Measurements from ENCODE around the gene ATP11B. TPM values are rescaled to one million over a fixed set of nuclear protein-coding genes. Genes with fewer than 3 reads are reported as not detected.

ATP11B gene
- total RNA-seq, 2 experiments from 2014 or later: 86.6 to 92.3 TPM

- intact Hi-C loops (cut with micrococcal nuclease): no loop called here
- CTCF ChIA-PET: no interaction called here
These were observed 128.5 kb downstream of the ATP11B start for GRCh38 chr3:182921665-182922355.

GRCh38 chr3:182925330-182925943 is 132.1 kb downstream of the ATP11B start:
- CTCF ChIA-PET: no interaction called here
- Mint-ChIP-seq H3K36me3 (ENCODE audit: low read depth) (peaks cover 26% of the 10 kb centered on the region), H3K27ac (no peak overlapping the region), H3K27me3 (ENCODE audit: low read depth) (no peaks in the 10 kb centered on the region), H3K4me3 (no peak overlapping the region), H3K4me1 (ENCODE audit: low read depth) (no peaks in the 10 kb centered on the region), H3K9me3 (peaks cover 9% of the 10 kb centered on the region)
- DNase-seq: no peak
- intact Hi-C loops (cut with micrococcal nuclease): no loop called here

More at GRCh38 chr3:182921665-182922355, 128.5 kb downstream of the ATP11B start:
- Mint-ChIP-seq H3K36me3 (ENCODE audit: low read depth) (peaks cover 24% of the 10 kb centered on the region), H3K27me3 (ENCODE audit: low read depth) (no peaks in the 10 kb centered on the region), H3K4me1 (ENCODE audit: low read depth) (no peaks in the 10 kb centered on the region), H3K4me3 (no peak overlapping the region), H3K9me3 (peaks cover 3% of the 10 kb centered on the region), H3K27ac (no peak overlapping the region)
- DNase-seq: no peak

GRCh38 chr3:182925944-182926337 is 132.6 kb downstream of the ATP11B start:
- Mint-ChIP-seq H3K9me3 (peaks cover 9% of the 10 kb centered on the region), H3K4me3 (no peak overlapping the region), H3K27ac (no peak overlapping the region), H3K36me3 (ENCODE audit: low read depth) (peaks cover 24% of the 10 kb centered on the region), H3K27me3 (ENCODE audit: low read depth) (no peaks in the 10 kb centered on the region), H3K4me1 (ENCODE audit: low read depth) (no peaks in the 10 kb centered on the region)
- CTCF ChIA-PET: no interaction called here
- intact Hi-C loops (cut with micrococcal nuclease): no loop called here
- no peak for DNase-seq

GRCh38 chr3:182935803-182936202 is 142.5 kb downstream of the ATP11B start:
- no peak for DNase-seq
- Mint-ChIP-seq H3K4me1 (ENCODE audit: low read depth) (peaks cover 19% of the 10 kb centered on the region), H3K9me3 (peaks cover 6% of the 10 kb centered on the region), H3K27ac (no peak overlapping the region), H3K4me3 (no peak overlapping the region), H3K36me3 (ENCODE audit: low read depth) (peaks cover 6% of the 10 kb centered on the region), H3K27me3 (ENCODE audit: low read depth) (no peaks in the 10 kb centered on the region)
- CTCF ChIA-PET: interaction anchor here (1.2 to 1.9 kb wide), 2 partner anchors 19 to 26 kb away, joined by 3 to 5 read pairs; no protein-coding TSS in a partner anchor
- intact Hi-C loops (cut with micrococcal nuclease): no loop called here

DNA sequence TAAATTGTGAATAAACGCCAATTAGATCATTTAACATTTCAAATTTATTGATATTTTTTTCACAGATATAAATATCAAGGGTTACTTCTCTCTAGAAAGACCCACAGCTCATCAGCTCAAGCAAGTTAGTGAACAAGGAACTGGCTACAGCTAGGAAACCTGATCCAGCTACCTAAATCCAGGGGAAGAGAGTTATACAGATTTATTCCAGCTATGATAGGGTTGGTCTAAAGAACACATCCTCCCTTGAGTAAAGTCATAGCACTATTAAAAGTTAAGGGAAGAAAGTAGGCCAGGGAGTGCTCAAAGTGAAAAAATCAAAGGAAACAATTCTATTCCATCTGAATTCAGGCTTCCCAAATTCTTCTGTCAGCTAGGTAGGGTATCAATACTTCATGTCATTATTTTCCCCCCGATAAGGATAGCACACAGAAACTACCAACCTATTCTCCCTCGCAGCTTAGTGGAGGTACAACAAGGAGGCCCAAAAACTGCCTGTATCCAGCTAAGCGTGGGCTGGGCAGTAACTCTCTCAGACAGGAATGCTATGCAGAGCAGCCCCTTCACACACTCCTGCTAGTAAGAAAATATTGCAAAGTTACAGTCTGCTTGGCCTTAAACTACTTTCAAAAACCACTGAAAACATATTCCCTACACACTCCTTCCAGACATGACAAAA is 143.1 kb downstream of the ATP11B start:
- Mint-ChIP-seq H3K27ac (no peak overlapping the region), H3K9me3 (peaks cover 6% of the 10 kb centered on the region), H3K4me1 (ENCODE audit: low read depth) (peaks cover 19% of the 10 kb centered on the region), H3K27me3 (ENCODE audit: low read depth) (no peaks in the 10 kb centered on the region), H3K4me3 (no peak overlapping the region), H3K36me3 (ENCODE audit: low read depth) (peaks cover 5% of the 10 kb centered on the region)
- CTCF ChIA-PET: interaction anchor here (0.5 to 1.9 kb wide), 3 partner anchors 19 to 227 kb away, joined by 3 to 5 read pairs (median 3); no protein-coding TSS in a partner anchor
- intact Hi-C loops (cut with micrococcal nuclease): no loop called here
- no peak for DNase-seq

GRCh38 chr3:182936918-182937285 is 143.6 kb downstream of the ATP11B start:
- intact Hi-C loops (cut with micrococcal nuclease): no loop called here
- Mint-ChIP-seq H3K27me3 (ENCODE audit: low read depth) (no peaks in the 10 kb centered on the region), H3K27ac (no peak overlapping the region), H3K4me3 (no peak overlapping the region), H3K4me1 (ENCODE audit: low read depth) (peaks cover 19% of the 10 kb centered on the region), H3K9me3 (peaks cover 3% of the 10 kb centered on the region), H3K36me3 (ENCODE audit: low read depth) (peaks cover 2% of the 10 kb centered on the region)
- DNase-seq: no peak
- CTCF ChIA-PET: interaction anchor here (0.5 to 1.9 kb wide), 2 partner anchors 27 to 227 kb away, joined by 3 to 5 read pairs; no protein-coding TSS in a partner anchor

DNA sequence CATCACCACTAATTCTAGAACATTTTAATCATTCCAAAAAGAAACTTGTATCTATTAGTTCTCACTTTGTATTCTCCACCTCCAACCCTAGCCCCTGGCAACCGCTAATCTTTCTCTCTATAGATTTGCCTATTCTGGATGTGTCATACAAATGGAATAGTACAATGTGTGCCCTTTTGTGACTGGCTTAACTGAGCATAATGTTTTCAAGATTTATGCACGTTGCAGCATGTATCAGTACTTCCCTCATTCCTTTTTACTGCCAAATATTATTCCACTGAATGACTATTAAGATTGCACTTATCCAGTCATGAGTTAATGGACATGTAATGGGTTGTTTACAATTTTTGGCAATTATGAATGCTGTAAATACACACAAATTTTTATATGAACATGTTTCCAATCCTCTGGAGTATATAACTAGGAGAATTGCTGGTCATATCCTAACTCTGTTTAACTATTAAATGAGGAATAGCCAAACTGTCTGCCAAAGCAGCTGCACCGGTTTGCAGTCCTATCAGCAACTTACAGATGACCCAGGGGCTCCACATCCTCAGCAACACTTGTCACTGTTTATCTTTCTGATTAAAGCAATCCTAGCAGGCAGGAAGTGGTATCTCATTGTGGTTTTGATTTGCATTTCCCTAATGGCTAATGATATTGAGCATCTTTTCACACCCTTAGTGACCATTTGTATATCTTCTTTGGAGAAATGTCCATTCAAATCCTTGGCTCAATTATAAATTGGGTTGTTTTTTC is 144.2 kb downstream of the ATP11B start:
- CTCF ChIA-PET: interaction anchor here (1.9 kb wide), 1 partner anchor 28 kb away, joined by 5 read pairs; no protein-coding TSS in a partner anchor
- no peak overlapping the region for H3K27ac Mint-ChIP-seq

DNA sequence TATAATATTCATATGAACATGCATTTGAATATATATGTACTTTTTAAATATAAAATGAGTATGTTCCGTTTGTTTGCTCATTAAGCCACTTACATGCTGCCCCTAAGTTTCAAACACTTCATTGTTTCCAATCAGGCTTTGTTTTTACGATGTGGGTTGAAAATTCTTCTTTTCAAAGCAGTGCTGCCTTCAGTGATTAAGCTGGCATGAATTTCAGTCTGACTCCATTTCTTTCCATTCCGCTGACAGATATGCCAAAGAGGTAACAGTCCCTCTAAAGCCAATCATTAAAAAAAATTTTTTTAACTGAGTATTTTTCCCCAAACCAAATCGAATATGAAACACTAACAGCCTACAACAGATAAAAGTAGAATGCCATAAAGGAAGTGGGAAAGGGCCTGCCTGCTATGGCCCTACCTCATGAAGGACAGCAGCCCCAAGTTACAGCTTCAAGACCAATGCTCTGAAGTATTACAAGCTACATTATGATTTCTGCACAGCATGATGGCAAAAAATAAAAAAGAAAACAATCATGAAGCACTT is 147.0 kb downstream of the ATP11B start:
- H3K27ac Mint-ChIP-seq: no peak overlapping the region
- H3K27me3 Mint-ChIP-seq (ENCODE audit: low read depth): no peaks in the 10 kb centered on the region
- intact Hi-C loops (cut with micrococcal nuclease): no loop called here
- no peak for DNase-seq
- peaks cover 19% of the 10 kb centered on the region for H3K4me1 Mint-ChIP-seq (ENCODE audit: low read depth)
- H3K36me3 Mint-ChIP-seq (ENCODE audit: low read depth): peaks cover 9% of the 10 kb centered on the region
- no peaks in the 10 kb centered on the region for H3K9me3 Mint-ChIP-seq
- CTCF ChIA-PET: no interaction called here
- H3K4me3 Mint-ChIP-seq: no peak overlapping the region

More for the DNA sequence above, 144.2 kb downstream of the ATP11B start:
- peaks cover 19% of the 10 kb centered on the region for H3K4me1 Mint-ChIP-seq (ENCODE audit: low read depth)
- no peaks in the 10 kb centered on the region for H3K36me3 Mint-ChIP-seq (ENCODE audit: low read depth)
- no peaks in the 10 kb centered on the region for H3K27me3 Mint-ChIP-seq (ENCODE audit: low read depth)
- no peaks in the 10 kb centered on the region for H3K9me3 Mint-ChIP-seq
- intact Hi-C loops (cut with micrococcal nuclease): no loop called here
- DNase-seq: no peak
- H3K4me3 Mint-ChIP-seq: no peak overlapping the region

DNA sequence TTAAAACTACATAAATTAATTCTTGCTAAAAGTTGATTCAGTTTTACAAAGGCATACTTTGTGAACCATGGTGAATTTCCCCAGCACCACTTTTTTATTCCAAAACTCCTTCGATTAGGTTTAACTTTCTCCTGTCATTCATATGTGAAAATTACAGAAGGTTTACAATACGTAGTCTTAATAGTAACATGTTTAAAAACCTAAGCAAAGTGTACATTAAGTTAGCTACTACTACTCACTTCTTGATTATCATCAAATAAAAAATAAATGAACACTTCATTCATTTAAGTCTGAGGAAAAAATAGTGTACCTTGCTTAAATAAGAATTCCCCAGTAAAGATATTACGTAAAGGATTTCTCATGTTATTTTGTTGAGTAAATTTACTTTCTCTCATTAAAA is 148.4 kb downstream of the ATP11B start:
- DNase-seq: no peak
- Mint-ChIP-seq H3K4me1 (ENCODE audit: low read depth) (peaks cover 19% of the 10 kb centered on the region), H3K27me3 (ENCODE audit: low read depth) (no peaks in the 10 kb centered on the region), H3K36me3 (ENCODE audit: low read depth) (peaks cover 20% of the 10 kb centered on the region), H3K4me3 (no peak overlapping the region), H3K9me3 (no peaks in the 10 kb centered on the region), H3K27ac (no peak overlapping the region)
- intact Hi-C loops (cut with micrococcal nuclease): no loop called here
- CTCF ChIA-PET: no interaction called here

DNA sequence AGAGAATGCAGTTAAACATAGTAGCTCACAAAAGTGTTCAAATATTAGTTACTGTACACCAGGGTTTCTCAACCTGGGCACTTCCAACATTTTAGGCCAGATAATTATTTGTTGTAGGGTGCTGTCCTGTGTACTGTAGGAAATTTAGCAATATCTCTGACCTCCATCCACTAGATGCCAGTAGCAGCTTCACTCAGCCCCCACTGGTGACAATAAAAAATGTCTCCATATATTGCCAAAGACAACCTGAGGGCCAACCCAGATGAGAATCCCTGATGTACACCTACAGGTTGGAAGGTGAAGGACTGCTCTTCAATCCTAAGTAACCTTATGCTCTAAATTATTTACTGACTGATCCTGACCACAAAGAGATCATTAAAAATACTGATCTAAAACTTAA is 154.6 kb downstream of the ATP11B start:
- peaks cover 30% of the 10 kb centered on the region for H3K36me3 Mint-ChIP-seq (ENCODE audit: low read depth)
- H3K4me3 Mint-ChIP-seq: no peak overlapping the region
- H3K27ac Mint-ChIP-seq: no peak overlapping the region
- H3K27me3 Mint-ChIP-seq (ENCODE audit: low read depth): no peaks in the 10 kb centered on the region
- H3K9me3 Mint-ChIP-seq: no peaks in the 10 kb centered on the region
- intact Hi-C loops (cut with micrococcal nuclease): no loop called here
- no peaks in the 10 kb centered on the region for H3K4me1 Mint-ChIP-seq (ENCODE audit: low read depth)
- peak; percentile 27 for DNase-seq
- CTCF ChIA-PET: interaction anchor here (0.6 kb wide), 1 partner anchor 19 kb away, joined by 3 read pairs; no protein-coding TSS in a partner anchor

- CTCF ChIA-PET: no interaction called here
- Mint-ChIP-seq H3K4me1 (ENCODE audit: low read depth) (no peaks in the 10 kb centered on the region), H3K27me3 (ENCODE audit: low read depth) (no peaks in the 10 kb centered on the region), H3K27ac (no peak overlapping the region), H3K9me3 (no peaks in the 10 kb centered on the region), H3K4me3 (no peak overlapping the region), H3K36me3 (ENCODE audit: low read depth) (peaks cover 30% of the 10 kb centered on the region)
- DNase-seq: no peak
- intact Hi-C loops (cut with micrococcal nuclease): no loop called here
These were observed 155.0 kb downstream of the ATP11B start for GRCh38 chr3:182948305-182948704.

DNA sequence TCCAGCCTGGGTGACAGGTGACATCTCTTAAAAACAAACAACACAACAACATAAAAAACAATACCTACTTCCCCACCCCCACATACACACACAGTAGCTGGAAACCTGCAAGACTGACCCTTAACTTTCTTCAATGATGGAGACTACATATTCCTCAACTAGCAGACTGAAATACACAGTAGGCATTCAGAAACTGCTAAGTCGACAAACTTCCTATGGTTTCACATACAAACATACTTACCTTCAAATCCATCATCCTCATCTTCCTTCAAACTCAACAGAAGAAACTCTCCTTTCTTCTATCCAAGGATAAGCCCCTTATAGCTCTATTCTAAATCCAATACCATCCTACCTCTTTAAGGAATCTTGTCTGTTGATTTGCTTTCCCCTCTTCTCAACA is 156.4 kb downstream of the ATP11B start:
- Mint-ChIP-seq H3K27ac (no peak overlapping the region), H3K9me3 (no peaks in the 10 kb centered on the region), H3K36me3 (ENCODE audit: low read depth) (peaks cover 26% of the 10 kb centered on the region), H3K27me3 (ENCODE audit: low read depth) (no peaks in the 10 kb centered on the region), H3K4me3 (no peak overlapping the region), H3K4me1 (ENCODE audit: low read depth) (no peaks in the 10 kb centered on the region)
- intact Hi-C loops (cut with micrococcal nuclease): no loop called here
- CTCF ChIA-PET: interaction anchor here (0.7 kb wide), 1 partner anchor 42 kb away, joined by 3 read pairs; no protein-coding TSS in a partner anchor
- DNase-seq: no peak
